GM12865 (cell line): ENCODE results near the gene RNPEPL1.
A peak's percentile ranks its signal among the peaks of the same experiment; 100 is the strongest.

ENCODE experiments used
- DNase-seq: peaks from one replicate; pipeline ENCODE4 v3.0.0; 2010; ENCODE audit warnings: low read depth
- H3K4me3 ChIP-seq: 2 replicates; pipeline ENCODE4 v1.5.1; 2011; ENCODE audit warnings: mild to moderate bottlenecking, low read depth, low read length, control low read depth
- CTCF ChIP-seq: IDR thresholded peaks from 2 replicates; pipeline ENCODE4 v1.5.1; 2011; ENCODE audit warnings: low read length, control low read depth, low read depth, inconsistent platforms; ENCODE audit not compliant: insufficient read depth; ENCODE audit errors: missing control alignments

The RNPEPL1 gene

GRCh38 chr2:240593026-240593702, 24.9 kb downstream of the RNPEPL1 start:
- no peak for DNase-seq
- TF ChIP-seq CTCF, result no peak
- H3K4me3 ChIP-seq, result no peak overlapping the region

DNA sequence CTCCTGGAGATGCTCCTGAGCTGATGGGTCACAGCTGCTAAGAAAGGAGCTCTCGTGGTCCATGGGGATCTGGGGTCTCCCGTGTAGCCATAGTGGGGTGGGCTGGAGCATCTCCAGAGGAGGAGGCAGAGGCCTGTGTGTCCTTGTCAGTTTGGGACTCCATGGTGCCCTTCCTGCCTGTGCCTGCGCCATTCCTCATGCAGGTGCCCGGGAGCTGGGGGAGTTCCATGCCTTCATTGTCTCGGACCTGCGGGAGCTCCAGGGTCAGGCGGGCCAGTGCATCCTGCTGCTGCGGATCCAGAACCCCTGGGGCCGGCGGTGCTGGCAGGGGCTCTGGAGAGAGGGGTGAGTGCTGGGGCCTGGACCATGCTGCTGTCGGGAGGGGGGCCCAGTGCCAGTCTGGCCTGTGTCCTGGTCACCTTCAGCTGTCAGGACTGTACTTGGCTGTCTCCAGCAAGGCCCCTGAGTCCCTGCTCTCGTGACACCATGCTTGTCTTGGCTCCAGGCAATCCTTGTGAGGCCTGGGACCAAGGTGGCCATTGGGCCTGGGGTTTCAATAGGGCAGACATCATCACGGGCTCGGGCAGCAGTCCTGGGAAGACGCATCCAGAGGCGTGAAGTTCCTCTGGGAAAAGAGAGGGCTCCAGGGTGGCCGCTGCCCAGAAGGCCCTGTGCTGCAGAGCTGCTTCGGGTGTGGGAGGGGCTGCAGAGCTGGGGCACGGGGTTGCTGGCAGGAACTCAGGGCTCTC, 25.6 kb downstream of the RNPEPL1 start:
- no peak overlapping the region for H3K4me3 ChIP-seq
- TF ChIP-seq CTCF, result no peak
- no peak for DNase-seq

- H3K4me3 ChIP-seq, result no peak overlapping the region
- TF ChIP-seq CTCF, result no peak
- no peak for DNase-seq
Measured at GRCh38 chr2:240594511-240595380, 26.5 kb downstream of the RNPEPL1 start.

DNA sequence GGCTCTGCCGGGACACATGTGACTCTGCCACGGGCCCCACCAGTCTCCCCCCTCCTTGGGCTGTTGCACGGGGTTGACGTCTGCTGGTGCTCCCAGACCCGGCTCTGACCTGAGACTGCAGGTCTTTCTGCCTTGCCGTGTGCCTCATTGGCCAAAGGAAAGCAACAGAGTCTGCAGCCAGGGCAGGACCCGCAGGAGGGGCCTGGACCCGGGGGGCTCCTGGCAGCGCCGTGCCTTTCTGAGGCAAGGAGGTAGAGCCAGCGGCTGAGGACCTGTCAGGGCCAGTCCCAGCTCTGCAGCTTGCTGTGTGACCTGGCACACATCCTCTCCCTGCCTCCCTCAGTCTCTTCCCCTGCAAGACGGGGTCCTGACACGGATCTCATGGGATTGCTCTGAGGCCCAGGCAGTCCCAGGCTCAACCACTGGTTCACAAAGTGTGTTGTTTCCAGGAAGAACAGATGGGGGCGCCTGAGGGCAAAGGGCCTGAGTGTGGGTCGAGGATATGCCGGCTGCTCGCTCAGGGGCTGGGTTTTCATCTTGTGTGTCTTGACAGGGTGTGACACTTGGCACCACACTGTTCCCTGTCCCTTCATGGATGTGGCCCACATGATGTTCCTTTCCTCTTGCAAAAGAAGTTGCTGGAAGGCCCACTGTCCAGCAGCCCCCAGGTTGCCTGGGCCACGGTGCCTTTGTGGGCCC, 27.2 kb downstream of the RNPEPL1 start:
- no peak overlapping the region for H3K4me3 ChIP-seq
- TF ChIP-seq CTCF, result peak; percentile 31
- peak; percentile 25 for DNase-seq

- TF ChIP-seq CTCF, result no peak
- DNase-seq, result no peak
- H3K4me3 ChIP-seq, result no peak overlapping the region
Measured at GRCh38 chr2:240596080-240596460, 27.8 kb downstream of the RNPEPL1 start.

GRCh38 chr2:240596491-240596931, 28.2 kb downstream of the RNPEPL1 start:
- DNase-seq, result no peak
- no peak for TF ChIP-seq CTCF
- no peak overlapping the region for H3K4me3 ChIP-seq
